ENCODE results near the gene SORD. TPM values are rescaled to one million over a fixed set of nuclear protein-coding genes. Genes with fewer than 3 reads are reported as not detected.

SORD gene
- total RNA-seq, 2 experiments from 2014 or later: 14.5 to 15.6 TPM

DNA sequence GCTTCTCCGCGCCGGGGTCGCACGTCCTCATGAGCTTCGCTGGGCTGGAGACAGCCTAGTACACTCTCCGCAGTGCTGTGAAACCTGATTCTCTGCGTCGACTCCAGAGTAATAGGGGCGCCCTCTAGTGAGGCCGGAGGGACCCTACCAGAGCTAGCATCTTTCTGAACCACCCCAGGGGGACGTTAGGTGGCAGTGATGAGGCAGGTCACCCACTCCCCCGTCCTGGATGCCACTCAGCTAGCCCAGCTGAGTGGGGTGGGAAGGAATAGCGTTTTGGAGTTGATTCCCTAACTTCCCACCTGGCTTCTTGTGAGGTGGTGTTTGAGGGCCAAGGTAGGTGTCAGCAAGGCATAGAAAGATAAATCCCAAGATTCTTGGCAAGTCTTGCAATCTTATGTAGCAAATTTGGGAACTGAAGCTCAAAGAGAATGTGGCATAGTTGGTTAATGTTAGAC, 95.2 kb downstream of the SORD start:
- H3K4me1 Mint-ChIP-seq (ENCODE audit: low read depth): peaks cover 26% of the 10 kb centered on the region
- H3K4me3 Mint-ChIP-seq: no peak overlapping the region
- no peaks in the 10 kb centered on the region for H3K9me3 Mint-ChIP-seq
- ChIA-PET CTCF (interaction anchor here (0.6 to 4.6 kb wide), 63 partner anchors 9 to 1176 kb away, joined by 3 to 65 read pairs (median 4); partner anchors contain the start of genes DUOX1, DUOXA1 and SHF), POLR2A (no interaction called here)
- intact Hi-C loops (cut with micrococcal nuclease): loop anchor here (2.0 kb wide), 2 partner anchors 15 to 83 kb away; no protein-coding TSS in a partner anchor
- H3K27ac Mint-ChIP-seq: no peak overlapping the region
- H3K36me3 Mint-ChIP-seq: no peaks in the 10 kb centered on the region
- peaks cover 57% of the 10 kb centered on the region for H3K27me3 Mint-ChIP-seq
- peak; percentile 91 for DNase-seq

DNA sequence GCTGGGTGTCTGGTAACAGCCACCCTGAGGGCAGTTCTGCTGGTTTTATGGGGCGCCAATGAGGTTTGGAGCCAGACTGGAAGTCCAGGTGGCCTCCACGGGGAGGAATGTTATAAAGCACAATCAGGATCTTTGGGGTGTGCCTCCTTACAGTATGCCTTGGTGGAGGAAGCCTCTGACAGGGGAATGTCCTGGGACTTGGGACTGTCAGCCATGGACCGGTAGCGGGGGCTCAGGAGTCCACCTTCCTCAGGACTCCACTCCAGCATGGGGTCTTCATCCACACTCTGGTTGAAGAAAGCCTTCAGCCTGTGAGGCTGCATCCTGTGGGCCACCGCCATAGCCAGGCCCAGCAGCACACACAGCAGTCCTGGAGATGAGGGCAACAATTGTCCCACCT, 96.0 kb downstream of the SORD start:
- Mint-ChIP-seq H3K4me1 (ENCODE audit: low read depth) (peaks cover 23% of the 10 kb centered on the region), H3K36me3 (no peaks in the 10 kb centered on the region), H3K27me3 (peaks cover 49% of the 10 kb centered on the region), H3K4me3 (no peak overlapping the region), H3K27ac (no peak overlapping the region), H3K9me3 (no peaks in the 10 kb centered on the region)
- no peak for DNase-seq
- POLR2A ChIA-PET: no interaction called here
- intact Hi-C loops (cut with micrococcal nuclease): loop anchor here (2.0 kb wide), 2 partner anchors 14 to 82 kb away; no protein-coding TSS in a partner anchor
- CTCF ChIA-PET: interaction anchor here (0.7 to 4.6 kb wide), 27 partner anchors 8 to 288 kb away, joined by 3 to 65 read pairs (median 6); partner anchors contain the start of genes DUOX1 and DUOXA1

DNA sequence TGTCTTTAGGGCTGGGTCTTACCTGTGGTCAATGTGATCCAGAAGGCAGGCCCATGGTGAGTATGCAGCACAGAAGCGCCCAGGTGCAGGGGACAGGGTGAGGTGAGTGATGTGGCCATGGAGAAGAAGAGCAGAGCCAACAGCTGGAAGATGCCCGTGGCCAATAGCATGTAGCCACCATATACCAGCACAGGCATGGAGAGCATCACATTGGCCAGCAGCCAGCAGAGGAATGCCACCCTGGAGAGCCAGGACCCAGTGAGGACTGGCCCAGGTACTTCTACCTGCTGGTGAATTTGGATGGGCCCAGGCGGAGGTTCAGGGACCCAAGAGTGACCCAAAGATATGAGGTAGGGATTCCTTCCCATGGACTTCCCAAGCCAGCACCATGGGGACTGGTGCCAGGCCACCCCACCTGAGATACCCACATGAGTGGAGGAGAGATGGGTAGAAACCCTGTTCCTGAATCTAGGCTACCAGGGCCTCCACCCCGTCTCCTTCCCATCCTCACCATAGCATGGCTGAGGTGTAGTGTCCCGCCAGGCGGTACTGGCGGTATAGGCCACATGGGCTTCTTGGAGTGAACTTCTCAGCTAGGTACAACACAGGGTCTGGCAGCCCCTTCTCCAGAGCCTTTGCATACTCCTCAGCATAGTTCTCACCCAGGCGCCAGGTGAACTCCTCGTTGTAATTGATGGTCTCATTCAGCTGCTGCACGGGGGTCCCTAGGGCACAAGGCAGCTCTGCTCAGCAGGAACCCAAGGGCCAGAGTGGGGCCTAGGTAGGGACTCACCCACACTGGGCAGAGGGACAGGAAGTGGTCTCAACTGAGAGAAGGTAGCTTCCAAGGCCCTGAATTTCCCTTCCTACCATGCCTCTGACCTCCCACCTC, 97.3 kb downstream of the SORD start:
- intact Hi-C loops (cut with micrococcal nuclease): no loop called here

DNA sequence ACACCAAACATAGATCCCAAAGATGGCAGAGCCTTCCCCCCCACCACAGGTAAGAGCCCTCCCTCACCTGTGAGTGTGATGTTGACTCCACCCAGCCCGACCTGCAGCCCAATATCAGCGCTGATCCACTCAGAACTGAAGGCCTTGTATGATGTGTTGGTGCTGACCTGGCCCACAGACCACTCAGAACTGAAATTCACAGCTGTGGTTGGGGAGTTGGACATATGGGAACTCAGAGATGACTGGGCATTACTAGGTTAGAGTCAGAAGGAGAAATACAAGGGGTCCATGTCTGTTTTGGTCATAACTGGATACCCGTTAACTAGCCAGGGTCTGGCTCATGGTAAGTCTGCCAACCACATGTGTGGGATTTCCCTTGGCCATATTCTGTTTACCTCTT, 98.0 kb downstream of the SORD start:
- no peaks in the 10 kb centered on the region for H3K9me3 Mint-ChIP-seq
- POLR2A ChIA-PET: no interaction called here
- no peak for DNase-seq
- no peak overlapping the region for H3K4me3 Mint-ChIP-seq
- peaks cover 40% of the 10 kb centered on the region for H3K27me3 Mint-ChIP-seq
- CTCF ChIA-PET: interaction anchor here (0.6 to 4.6 kb wide), 6 partner anchors 9 to 267 kb away, joined by 3 to 65 read pairs (median 3); partner anchors contain the start of genes DUOX1 and DUOXA1
- intact Hi-C loops (cut with micrococcal nuclease): no loop called here
- peaks cover 17% of the 10 kb centered on the region for H3K4me1 Mint-ChIP-seq (ENCODE audit: low read depth)
- H3K36me3 Mint-ChIP-seq: no peaks in the 10 kb centered on the region
- H3K27ac Mint-ChIP-seq: no peak overlapping the region

More for the DNA sequence above, 97.3 kb downstream of the SORD start:
- Mint-ChIP-seq H3K27ac (no peak overlapping the region), H3K9me3 (no peaks in the 10 kb centered on the region), H3K36me3 (no peaks in the 10 kb centered on the region), H3K4me1 (ENCODE audit: low read depth) (peaks cover 17% of the 10 kb centered on the region), H3K27me3 (peaks cover 40% of the 10 kb centered on the region), H3K4me3 (no peak overlapping the region)
- no peak for DNase-seq
- POLR2A ChIA-PET: no interaction called here
- CTCF ChIA-PET: interaction anchor here (0.5 to 4.6 kb wide), 4 partner anchors 8 to 309 kb away, joined by 3 to 65 read pairs (median 4); partner anchors contain the start of genes DUOX1 and DUOXA1

DNA sequence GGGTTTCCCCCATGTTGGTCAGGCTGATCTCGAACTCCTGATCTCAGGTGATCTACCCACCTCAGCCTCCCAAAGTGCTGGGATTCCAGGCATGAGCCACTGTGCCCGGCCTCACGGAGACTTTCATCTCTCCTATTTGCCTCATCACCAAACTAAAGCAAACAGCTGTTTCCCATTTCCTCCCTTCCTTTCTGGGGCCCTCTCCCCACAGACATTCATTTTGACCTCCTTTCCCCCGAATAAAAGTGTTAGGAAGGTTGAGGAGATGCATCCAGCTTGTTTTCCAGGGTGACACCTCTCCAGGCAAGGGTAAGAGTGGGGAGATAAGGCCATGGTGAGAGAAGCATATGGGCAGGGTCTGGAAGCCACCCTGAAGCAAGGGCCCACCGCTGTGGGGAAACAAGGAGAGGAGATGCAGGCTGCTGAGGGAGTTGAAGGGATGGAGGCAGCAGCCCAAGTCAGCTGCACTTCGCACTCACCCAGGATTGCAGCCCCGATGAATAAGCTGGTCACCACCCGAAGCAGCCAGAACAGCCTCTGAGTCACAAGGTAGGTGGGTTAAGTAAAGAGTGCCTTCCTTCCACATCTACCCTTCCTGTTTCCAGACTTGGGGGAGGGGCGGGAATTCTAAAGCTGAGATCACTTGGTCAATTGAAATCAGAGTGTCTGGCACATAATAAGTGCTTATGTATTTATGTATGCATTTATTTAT, 98.9 kb downstream of the SORD start:
- no peaks in the 10 kb centered on the region for H3K36me3 Mint-ChIP-seq
- H3K4me3 Mint-ChIP-seq: no peak overlapping the region
- peaks cover 11% of the 10 kb centered on the region for H3K4me1 Mint-ChIP-seq (ENCODE audit: low read depth)
- no peak overlapping the region for H3K27ac Mint-ChIP-seq
- peaks cover 38% of the 10 kb centered on the region for H3K27me3 Mint-ChIP-seq
- POLR2A ChIA-PET: no interaction called here
- DNase-seq: no peak
- no peaks in the 10 kb centered on the region for H3K9me3 Mint-ChIP-seq
- CTCF ChIA-PET: interaction anchor here (1.0 to 4.6 kb wide), 6 partner anchors 10 to 268 kb away, joined by 3 to 65 read pairs (median 3); partner anchors contain the start of genes DUOX1 and DUOXA1
- intact Hi-C loops (cut with micrococcal nuclease): no loop called here

DNA sequence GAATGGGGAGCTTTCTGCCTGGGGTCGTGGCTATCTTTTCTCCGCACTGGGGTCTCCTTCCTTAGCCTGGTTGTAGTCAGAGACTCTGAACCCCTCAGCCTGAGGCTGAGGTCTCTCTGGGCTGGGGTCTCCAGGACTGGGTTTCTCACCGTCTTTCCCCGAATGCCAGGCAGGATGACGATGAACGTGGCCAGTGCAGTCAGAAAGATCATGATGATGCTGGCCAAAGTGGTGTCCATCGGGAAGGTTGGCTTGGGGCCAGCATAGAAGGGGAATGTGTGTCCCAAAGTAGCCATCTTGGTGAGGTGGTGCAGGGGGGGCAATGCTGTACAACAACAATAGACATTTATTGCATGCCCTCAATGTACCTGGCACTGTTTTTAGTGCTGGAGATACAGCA, 99.7 kb downstream of the SORD start:
- POLR2A ChIA-PET: no interaction called here
- H3K4me1 Mint-ChIP-seq (ENCODE audit: low read depth): peaks cover 3% of the 10 kb centered on the region
- no peaks in the 10 kb centered on the region for H3K36me3 Mint-ChIP-seq
- no peaks in the 10 kb centered on the region for H3K9me3 Mint-ChIP-seq
- CTCF ChIA-PET: interaction anchor here (0.7 to 1.7 kb wide), 6 partner anchors 10 to 1133 kb away, joined by 3 to 4 read pairs (median 3); no protein-coding TSS in a partner anchor
- DNase-seq: no peak
- no peak overlapping the region for H3K4me3 Mint-ChIP-seq
- peaks cover 34% of the 10 kb centered on the region for H3K27me3 Mint-ChIP-seq
- intact Hi-C loops (cut with micrococcal nuclease): no loop called here
- no peak overlapping the region for H3K27ac Mint-ChIP-seq

DNA sequence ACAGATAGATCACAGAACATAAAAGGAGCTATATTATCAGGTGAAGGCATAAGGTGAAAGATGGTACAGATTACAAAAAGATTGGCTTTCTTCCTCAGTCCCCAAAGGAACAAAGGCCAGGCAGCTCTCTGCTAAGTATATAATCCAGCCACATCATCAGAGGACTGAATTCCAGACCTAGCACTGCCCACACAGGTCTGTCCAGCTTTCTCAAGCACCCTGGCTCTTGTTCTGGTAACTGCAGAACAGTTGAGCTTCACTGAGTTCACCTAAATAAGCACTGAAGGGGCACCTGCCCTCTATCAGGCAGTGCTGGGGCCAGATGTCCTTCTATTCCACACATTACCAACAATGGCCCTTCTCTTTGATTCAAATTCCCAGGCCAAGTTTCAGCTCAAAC, 100.4 kb downstream of the SORD start:
- intact Hi-C loops (cut with micrococcal nuclease): no loop called here

DNA sequence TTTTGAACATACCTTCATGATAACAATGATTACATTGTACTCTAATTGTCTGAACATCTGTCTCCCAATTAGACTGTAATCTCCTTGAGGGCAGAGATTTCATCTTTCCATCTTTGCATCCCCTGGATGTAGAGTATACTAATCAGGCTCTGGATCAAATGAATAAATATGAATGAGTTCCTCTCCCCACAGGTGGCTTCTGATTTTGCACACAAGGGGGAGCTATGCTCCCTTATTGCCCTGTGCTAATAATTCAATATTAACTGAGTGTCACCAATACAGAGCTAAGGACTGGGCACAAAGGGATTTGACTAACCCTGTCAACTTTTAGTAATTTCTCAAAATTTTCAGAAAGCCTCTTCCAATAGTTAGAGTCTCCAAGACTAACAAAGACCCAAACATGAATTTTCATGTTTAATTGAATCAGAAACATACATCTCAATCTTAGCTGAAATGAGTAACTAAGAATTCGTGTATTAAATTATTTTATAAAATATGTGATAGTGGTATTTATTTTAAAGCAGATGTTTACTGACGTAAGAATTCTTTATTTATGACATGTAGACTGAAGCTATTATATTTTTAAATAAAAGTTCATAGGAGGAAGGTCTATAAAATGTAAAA, 103.7 kb downstream of the SORD start:
- CTCF ChIA-PET: interaction anchor here (0.6 to 2.4 kb wide), 18 partner anchors 8 to 495 kb away, joined by 3 to 29 read pairs (median 4); no protein-coding TSS in a partner anchor
- no peaks in the 10 kb centered on the region for H3K36me3 Mint-ChIP-seq
- H3K4me1 Mint-ChIP-seq (ENCODE audit: low read depth): no peaks in the 10 kb centered on the region
- peaks cover 44% of the 10 kb centered on the region for H3K27me3 Mint-ChIP-seq
- intact Hi-C loops (cut with micrococcal nuclease): loop anchor here (1.0 to 5.0 kb wide), 3 partner anchors 72 to 331 kb away; a partner anchor contains a TSS
- no peaks in the 10 kb centered on the region for H3K9me3 Mint-ChIP-seq
- H3K4me3 Mint-ChIP-seq: no peak overlapping the region
- no peak for DNase-seq
- POLR2A ChIA-PET: interaction anchor here (1.3 kb wide), 1 partner anchor 12 kb away, joined by 3 read pairs; no protein-coding TSS in a partner anchor
- no peak overlapping the region for H3K27ac Mint-ChIP-seq

More for the DNA sequence above, 100.4 kb downstream of the SORD start:
- H3K36me3 Mint-ChIP-seq: no peaks in the 10 kb centered on the region
- no peaks in the 10 kb centered on the region for H3K9me3 Mint-ChIP-seq
- H3K27me3 Mint-ChIP-seq: peaks cover 37% of the 10 kb centered on the region
- DNase-seq: no peak
- H3K27ac Mint-ChIP-seq: no peak overlapping the region
- CTCF ChIA-PET: interaction anchor here (0.9 to 1.4 kb wide), 3 partner anchors 10 to 75 kb away, joined by 3 to 4 read pairs (median 3); no protein-coding TSS in a partner anchor
- no peak overlapping the region for H3K4me3 Mint-ChIP-seq
- no peaks in the 10 kb centered on the region for H3K4me1 Mint-ChIP-seq (ENCODE audit: low read depth)
- POLR2A ChIA-PET: no interaction called here

Other genes starting within 250 kb of the SORD start
- not detected for gene TERB2, start 66.5 kb upstream of the SORD start, total RNA-seq
- gene DUOX2, start 91.0 kb downstream of the SORD start, total RNA-seq: under 1 TPM; 0.02 to 0.19 TPM
- not detected for gene DUOXA2, start 91.1 kb downstream of the SORD start, total RNA-seq
- gene DUOXA1, start 106.7 kb downstream of the SORD start, total RNA-seq: under 1 TPM; 0.19 to 0.36 TPM
- gene DUOX1, start 106.8 kb downstream of the SORD start, total RNA-seq: under 1 TPM; 0.51 to 0.74 TPM
- gene SHF, start 164.8 kb downstream of the SORD start, total RNA-seq: 10 to 100 TPM; 11.8 to 12.5 TPM
- not detected for gene SLC28A2, start 229.0 kb downstream of the SORD start, total RNA-seq